ENCODE measurements around the gene OLIG3.

OLIG3 gene

DNA sequence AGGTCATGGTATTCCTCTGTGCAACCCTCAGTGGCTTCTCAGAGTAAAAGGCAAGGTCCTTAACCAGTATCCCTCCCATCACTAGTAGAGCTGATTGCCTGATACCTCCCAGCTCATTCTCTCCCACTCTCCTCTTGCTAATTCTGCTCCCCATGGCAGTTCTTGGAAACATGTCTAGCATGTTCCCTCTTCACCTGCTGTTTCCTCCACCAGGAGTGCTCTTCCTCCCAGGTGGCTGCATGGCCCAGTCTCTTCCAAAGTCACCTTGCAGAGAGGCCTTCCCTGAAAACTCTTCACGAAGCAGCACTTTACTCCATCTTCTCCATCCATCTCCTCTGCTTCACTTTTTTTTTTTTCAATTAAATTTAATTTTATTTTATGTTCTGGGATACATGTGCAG lies 36.2 kb upstream of the OLIG3 start:
- no peaks in the 10 kb centered on the region for H3K9me2 ChIP-seq (replicated peaks; ENCODE audit: low read depth, low read length)
- H4K20me1 ChIP-seq (ENCODE audit: insufficient read depth, low read length, poor library complexity, severe bottlenecking): no peaks in the 10 kb centered on the region
- H3F3A ChIP-seq (ENCODE audit: low read depth): no peaks in the 10 kb centered on the region
- no peak overlapping the region for H3K4me2 ChIP-seq (ENCODE audit: low read depth, low read length, poor library complexity, severe bottlenecking)
- H3K4me1 ChIP-seq (ENCODE audit: insufficient read depth, low read length, poor library complexity, severe bottlenecking): no peaks in the 10 kb centered on the region
- TF ChIP-seq EZH2phosphoT487 (IDR thresholded peaks at IDR 0.05; ENCODE audit: borderline replicate concordance): no peak
- TF ChIP-seq CTCF (conservative IDR thresholded peaks at IDR 0.05; ENCODE audit: low read length): no peak
- H3K9ac ChIP-seq (ENCODE audit: low read depth, low read length, poor library complexity, severe bottlenecking): no peak overlapping the region
- no peak overlapping the region for H2AFZ ChIP-seq (ENCODE audit: low read length)
- H3K79me2 ChIP-seq (ENCODE audit: insufficient read depth, low read length): no peaks in the 10 kb centered on the region
- H3K36me3 ChIP-seq (ENCODE audit: insufficient read depth, low read length): no peaks in the 10 kb centered on the region
- no peak overlapping the region for H3K4me3 ChIP-seq (ENCODE audit: low read length, poor library complexity, severe bottlenecking)
- no peaks in the 10 kb centered on the region for H3K27me3 ChIP-seq (ENCODE audit: insufficient read depth, low read length, poor library complexity, severe bottlenecking)
- H3K9me3 ChIP-seq (ENCODE audit: insufficient read depth, low read depth, low read length): no peaks in the 10 kb centered on the region

DNA sequence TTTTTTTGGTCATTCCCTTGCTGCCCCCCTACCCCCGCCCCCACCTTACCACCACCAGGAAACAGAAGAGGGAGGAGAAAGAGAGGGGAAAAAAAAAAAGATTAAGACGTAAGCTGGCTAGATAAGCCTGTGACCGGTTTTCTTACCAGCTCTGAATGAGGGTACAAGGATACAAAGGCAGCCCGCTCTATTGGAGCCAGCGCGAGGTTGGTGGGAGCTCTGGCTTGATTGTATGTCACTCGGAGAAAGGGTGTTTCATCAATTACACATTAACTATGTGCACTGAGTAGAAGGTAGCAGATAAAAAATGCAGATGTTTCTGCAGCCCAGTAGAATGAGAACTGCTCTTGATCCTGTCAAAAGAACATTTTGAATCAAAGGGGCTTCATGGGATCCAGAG lies 28.6 kb upstream of the OLIG3 start:
- Histone ChIP-seq H4K20me1 (ENCODE audit: insufficient read depth, low read length, poor library complexity, severe bottlenecking) (no peaks in the 10 kb centered on the region), H3K9me2 (replicated peaks; ENCODE audit: low read depth, low read length) (no peaks in the 10 kb centered on the region), H3K36me3 (ENCODE audit: insufficient read depth, low read length) (no peaks in the 10 kb centered on the region), H2AFZ (ENCODE audit: low read length) (no peak overlapping the region), H3K9ac (ENCODE audit: low read depth, low read length, poor library complexity, severe bottlenecking) (no peak overlapping the region), H3F3A (ENCODE audit: low read depth) (no peaks in the 10 kb centered on the region), H3K4me3 (ENCODE audit: low read length, poor library complexity, severe bottlenecking) (no peak overlapping the region), H3K4me1 (ENCODE audit: insufficient read depth, low read length, poor library complexity, severe bottlenecking) (no peaks in the 10 kb centered on the region), H3K27me3 (ENCODE audit: insufficient read depth, low read length, poor library complexity, severe bottlenecking) (no peaks in the 10 kb centered on the region), H3K79me2 (ENCODE audit: insufficient read depth, low read length) (no peaks in the 10 kb centered on the region), H3K9me3 (ENCODE audit: insufficient read depth, low read depth, low read length) (no peaks in the 10 kb centered on the region), H3K4me2 (ENCODE audit: low read depth, low read length, poor library complexity, severe bottlenecking) (no peak overlapping the region)
- TF ChIP-seq EZH2phosphoT487 (IDR thresholded peaks at IDR 0.05; ENCODE audit: borderline replicate concordance) (no peak), CTCF (conservative IDR thresholded peaks at IDR 0.05; ENCODE audit: low read length) (no peak)

- no peaks in the 10 kb centered on the region for H3K9me3 ChIP-seq (ENCODE audit: insufficient read depth, low read depth, low read length)
- H3K36me3 ChIP-seq (ENCODE audit: insufficient read depth, low read length): no peaks in the 10 kb centered on the region
- no peaks in the 10 kb centered on the region for H3K4me1 ChIP-seq (ENCODE audit: insufficient read depth, low read length, poor library complexity, severe bottlenecking)
- no peaks in the 10 kb centered on the region for H3K79me2 ChIP-seq (ENCODE audit: insufficient read depth, low read length)
- H3K27me3 ChIP-seq (ENCODE audit: insufficient read depth, low read length, poor library complexity, severe bottlenecking): no peaks in the 10 kb centered on the region
- H3K9ac ChIP-seq (ENCODE audit: low read depth, low read length, poor library complexity, severe bottlenecking): no peak overlapping the region
- H4K20me1 ChIP-seq (ENCODE audit: insufficient read depth, low read length, poor library complexity, severe bottlenecking): no peaks in the 10 kb centered on the region
- H3K4me2 ChIP-seq (ENCODE audit: low read depth, low read length, poor library complexity, severe bottlenecking): no peak overlapping the region
- no peaks in the 10 kb centered on the region for H3K9me2 ChIP-seq (replicated peaks; ENCODE audit: low read depth, low read length)
- H3F3A ChIP-seq (ENCODE audit: low read depth): no peaks in the 10 kb centered on the region
- H3K4me3 ChIP-seq (ENCODE audit: low read length, poor library complexity, severe bottlenecking): no peak overlapping the region
- no peak for TF ChIP-seq CTCF (conservative IDR thresholded peaks at IDR 0.05; ENCODE audit: low read length)
- no peak for TF ChIP-seq EZH2phosphoT487 (IDR thresholded peaks at IDR 0.05; ENCODE audit: borderline replicate concordance)
- no peak overlapping the region for H2AFZ ChIP-seq (ENCODE audit: low read length)
Observed at GRCh38 chr6:137522198-137522798, 28.1 kb upstream of the OLIG3 start.

Measured in Loucy (cell line).